ENCODE measurements around the gene CGB3. TPM values are rescaled to one million over a fixed set of nuclear protein-coding genes. Genes with fewer than 3 reads are reported as not detected.
"Not testable (repeated sequence)": the region's sequence is repeated elsewhere in the genome, so short reads cannot be mapped to it uniquely, and the experiment has no call there.

CGB3 gene
- total and polyA plus RNA-seq, 2 donors from 2014 or later, result not detected

- FAIRE-seq (no peak), DNase-seq (peak; percentile 67 to 85 (median 74))
- peak overlapping the region in 2 of 3 donors; percentile 26 to 32 for H3K9ac ChIP-seq (ENCODE audit: low read length in 3 of 3)
- peaks cover 5% of the 10 kb centered on the region for H3K27me3 ChIP-seq (ENCODE audit: control insufficient read depth, insufficient read depth, low read length)
- no peak overlapping the region for H3K27ac ChIP-seq (ENCODE audit: low read depth in 2 of 2, low read length in 2 of 2)
- peak overlapping the region; percentile 11 to 60 (median 53) for H3K4me3 ChIP-seq (ENCODE audit: low read length in 3 of 3)
- H3K4me1 ChIP-seq (ENCODE audit: control insufficient read depth in 2 of 3, insufficient read depth in 2 of 3, low read depth in 1 of 3, low read length in 3 of 3), result peaks cover 0 to 4% (median 0%) of the 10 kb centered on the region in 3 donors
- intact Hi-C loops (cut with DNase I), result no loop called here
- H3K9me3 ChIP-seq (ENCODE audit: control insufficient read depth in 2 of 3, insufficient read depth in 1 of 3, low read length in 3 of 3), result no peaks in the 10 kb centered on the region
- TF ChIP-seq CTCF (IDR thresholded peaks at IDR 0.05; ENCODE audit: borderline replicate concordance, extremely low read depth, insufficient read depth), result peak; percentile 19
- no peaks in the 10 kb centered on the region for H3K36me3 ChIP-seq (ENCODE audit: control insufficient read depth in 2 of 3, insufficient read depth in 3 of 3, low read length in 3 of 3)
These were observed 32.2 kb upstream of the CGB3 start for GRCh38 chr19:49056101-49056901.

- H3K9ac ChIP-seq (ENCODE audit: low read length in 3 of 3); H3K4me3 ChIP-seq (ENCODE audit: low read length in 3 of 3); FAIRE-seq; DNase-seq; H3K27ac ChIP-seq (ENCODE audit: low read depth in 2 of 2, low read length in 2 of 2); H3K27me3 ChIP-seq (ENCODE audit: control insufficient read depth, insufficient read depth, low read length); H3K36me3 ChIP-seq (ENCODE audit: control insufficient read depth in 2 of 3, insufficient read depth in 3 of 3, low read length in 3 of 3); H3K9me3 ChIP-seq (ENCODE audit: control insufficient read depth in 2 of 3, insufficient read depth in 1 of 3, low read length in 3 of 3); H3K4me1 ChIP-seq (ENCODE audit: control insufficient read depth in 2 of 3, insufficient read depth in 2 of 3, low read depth in 1 of 3, low read length in 3 of 3); intact Hi-C loops (cut with DNase I): not testable (repeated sequence)
These were observed 26.4 kb upstream of the CGB3 start for GRCh38 chr19:49050376-49051033.

- H3K27ac ChIP-seq (ENCODE audit: low read depth in 2 of 2, low read length in 2 of 2); H3K4me3 ChIP-seq (ENCODE audit: low read length in 3 of 3); H3K9me3 ChIP-seq (ENCODE audit: control insufficient read depth in 2 of 3, insufficient read depth in 1 of 3, low read length in 3 of 3); H3K4me1 ChIP-seq (ENCODE audit: control insufficient read depth in 2 of 3, insufficient read depth in 2 of 3, low read depth in 1 of 3, low read length in 3 of 3); H3K9ac ChIP-seq (ENCODE audit: low read length in 3 of 3); DNase-seq; intact Hi-C loops (cut with DNase I); H3K27me3 ChIP-seq (ENCODE audit: control insufficient read depth, insufficient read depth, low read length); H3K36me3 ChIP-seq (ENCODE audit: control insufficient read depth in 2 of 3, insufficient read depth in 3 of 3, low read length in 3 of 3); FAIRE-seq: not testable (repeated sequence)
These were observed 25.7 kb upstream of the CGB3 start for GRCh38 chr19:49049834-49050233.

DNA sequence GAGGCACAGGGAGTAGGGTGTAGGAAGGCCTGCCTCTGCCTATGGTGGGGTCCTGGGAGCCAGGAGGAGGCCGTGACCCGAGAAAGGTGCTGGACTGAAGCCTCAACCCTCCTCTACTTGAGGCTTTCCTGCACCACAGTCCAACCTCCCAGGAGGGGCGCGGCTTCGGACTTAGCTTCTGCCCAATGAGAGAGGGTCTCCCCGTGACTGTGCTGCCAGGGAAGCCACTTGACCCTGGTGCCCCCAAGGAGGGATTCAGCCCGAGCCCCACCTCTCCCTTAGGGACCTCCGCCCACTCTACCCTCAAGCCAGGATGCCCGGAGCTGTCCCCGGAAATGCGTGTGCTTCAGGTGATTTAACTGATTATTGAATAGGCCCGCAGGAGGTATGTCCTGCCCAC is 24.9 kb upstream of the CGB3 start, which contains the start of gene CGB8:
Gene CGB8 (minus strand): TSS at position 101 of the 400 bp plus-strand sequence. CDS start 372 bp downstream, outside the sequence.
- intact Hi-C loops (cut with DNase I); H3K36me3 ChIP-seq (ENCODE audit: control insufficient read depth in 2 of 3, insufficient read depth in 3 of 3, low read length in 3 of 3); H3K27ac ChIP-seq (ENCODE audit: low read depth in 2 of 2, low read length in 2 of 2); FAIRE-seq; H3K27me3 ChIP-seq (ENCODE audit: control insufficient read depth, insufficient read depth, low read length); DNase-seq; H3K9me3 ChIP-seq (ENCODE audit: control insufficient read depth in 2 of 3, insufficient read depth in 1 of 3, low read length in 3 of 3); H3K9ac ChIP-seq (ENCODE audit: low read length in 3 of 3); H3K4me1 ChIP-seq (ENCODE audit: control insufficient read depth in 2 of 3, insufficient read depth in 2 of 3, low read depth in 1 of 3, low read length in 3 of 3); H3K4me3 ChIP-seq (ENCODE audit: low read length in 3 of 3): not testable (repeated sequence)

- intact Hi-C loops (cut with DNase I); H3K27me3 ChIP-seq (ENCODE audit: control insufficient read depth, insufficient read depth, low read length); FAIRE-seq; H3K9ac ChIP-seq (ENCODE audit: low read length in 3 of 3); H3K4me1 ChIP-seq (ENCODE audit: control insufficient read depth in 2 of 3, insufficient read depth in 2 of 3, low read depth in 1 of 3, low read length in 3 of 3); H3K27ac ChIP-seq (ENCODE audit: low read depth in 2 of 2, low read length in 2 of 2); H3K9me3 ChIP-seq (ENCODE audit: control insufficient read depth in 2 of 3, insufficient read depth in 1 of 3, low read length in 3 of 3); H3K4me3 ChIP-seq (ENCODE audit: low read length in 3 of 3); H3K36me3 ChIP-seq (ENCODE audit: control insufficient read depth in 2 of 3, insufficient read depth in 3 of 3, low read length in 3 of 3); DNase-seq: not testable (repeated sequence)
These were observed 19.4 kb upstream of the CGB3 start, which contains the start of gene CGB5 for GRCh38 chr19:49043548-49043947. Gene CGB5 (plus strand): TSS chr19:49043848. CDS start chr19:49044210, 362 bp downstream.

DNA sequence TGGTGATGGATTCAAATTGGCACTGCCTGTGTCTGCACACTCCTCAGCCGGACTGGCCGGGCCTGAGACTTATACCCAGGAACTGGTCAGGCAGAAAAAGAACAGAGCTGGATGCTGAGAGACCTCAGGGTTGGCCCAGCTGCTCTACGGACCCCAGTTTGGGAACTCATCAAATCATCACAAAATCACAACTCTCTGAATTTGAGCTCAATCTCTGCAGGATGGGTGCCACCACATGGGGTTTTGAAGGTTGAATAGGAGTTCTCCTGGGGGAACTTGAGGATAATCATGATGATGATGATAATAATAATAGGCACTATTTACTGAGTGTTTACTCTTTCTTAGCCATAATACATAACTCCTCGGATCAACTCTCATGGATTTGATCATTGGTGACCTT is 18.5 kb upstream of the CGB3 start:
- H3K27ac ChIP-seq (ENCODE audit: low read depth in 2 of 2, low read length in 2 of 2); H3K36me3 ChIP-seq (ENCODE audit: control insufficient read depth in 2 of 3, insufficient read depth in 3 of 3, low read length in 3 of 3); DNase-seq; H3K9me3 ChIP-seq (ENCODE audit: control insufficient read depth in 2 of 3, insufficient read depth in 1 of 3, low read length in 3 of 3); H3K4me1 ChIP-seq (ENCODE audit: control insufficient read depth in 2 of 3, insufficient read depth in 2 of 3, low read depth in 1 of 3, low read length in 3 of 3); intact Hi-C loops (cut with DNase I); H3K4me3 ChIP-seq (ENCODE audit: low read length in 3 of 3); FAIRE-seq; H3K9ac ChIP-seq (ENCODE audit: low read length in 3 of 3); H3K27me3 ChIP-seq (ENCODE audit: control insufficient read depth, insufficient read depth, low read length): not testable (repeated sequence)
